Measurements from ENCODE around the gene SLC34A1.
A peak's percentile ranks its signal among the peaks of the same experiment; 100 is the strongest.
"Not testable (repeated sequence)": the region's sequence is repeated elsewhere in the genome, so short reads cannot be mapped to it uniquely, and the experiment has no call there.

SLC34A1 gene, protein sequence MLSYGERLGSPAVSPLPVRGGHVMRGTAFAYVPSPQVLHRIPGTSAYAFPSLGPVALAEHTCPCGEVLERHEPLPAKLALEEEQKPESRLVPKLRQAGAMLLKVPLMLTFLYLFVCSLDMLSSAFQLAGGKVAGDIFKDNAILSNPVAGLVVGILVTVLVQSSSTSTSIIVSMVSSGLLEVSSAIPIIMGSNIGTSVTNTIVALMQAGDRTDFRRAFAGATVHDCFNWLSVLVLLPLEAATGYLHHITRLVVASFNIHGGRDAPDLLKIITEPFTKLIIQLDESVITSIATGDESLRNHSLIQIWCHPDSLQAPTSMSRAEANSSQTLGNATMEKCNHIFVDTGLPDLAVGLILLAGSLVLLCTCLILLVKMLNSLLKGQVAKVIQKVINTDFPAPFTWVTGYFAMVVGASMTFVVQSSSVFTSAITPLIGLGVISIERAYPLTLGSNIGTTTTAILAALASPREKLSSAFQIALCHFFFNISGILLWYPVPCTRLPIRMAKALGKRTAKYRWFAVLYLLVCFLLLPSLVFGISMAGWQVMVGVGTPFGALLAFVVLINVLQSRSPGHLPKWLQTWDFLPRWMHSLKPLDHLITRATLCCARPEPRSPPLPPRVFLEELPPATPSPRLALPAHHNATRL
- 0.04 to 0.96 (median 0.05) reads per million in 3 experiments for total RNA-seq

DNA sequence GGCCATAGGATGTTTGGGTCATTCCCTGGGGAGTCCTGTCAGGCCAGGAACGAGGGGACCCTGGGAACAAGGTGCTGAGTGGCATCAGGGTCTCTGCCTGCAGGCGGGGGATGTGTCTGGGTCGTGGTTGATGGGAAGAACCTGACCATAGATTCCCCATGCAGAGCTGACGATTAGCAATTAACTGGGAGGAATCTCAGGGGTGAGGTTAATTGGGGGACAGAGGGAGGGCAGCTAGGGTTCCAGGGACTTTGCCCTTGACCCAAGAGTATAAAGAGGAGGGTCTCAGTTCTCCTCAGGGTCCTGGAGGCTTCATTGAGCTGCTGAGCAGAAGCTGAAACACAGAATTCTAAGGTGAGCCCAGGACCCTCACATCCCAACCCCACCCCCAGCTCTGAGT lies at the start of gene SLC34A1:
TSS of gene SLC34A1 (plus strand) at position 301 of the 400 bp plus-strand sequence. CDS start 1,308 bp downstream, outside the sequence.
- no peak for DNase-seq

DNA sequence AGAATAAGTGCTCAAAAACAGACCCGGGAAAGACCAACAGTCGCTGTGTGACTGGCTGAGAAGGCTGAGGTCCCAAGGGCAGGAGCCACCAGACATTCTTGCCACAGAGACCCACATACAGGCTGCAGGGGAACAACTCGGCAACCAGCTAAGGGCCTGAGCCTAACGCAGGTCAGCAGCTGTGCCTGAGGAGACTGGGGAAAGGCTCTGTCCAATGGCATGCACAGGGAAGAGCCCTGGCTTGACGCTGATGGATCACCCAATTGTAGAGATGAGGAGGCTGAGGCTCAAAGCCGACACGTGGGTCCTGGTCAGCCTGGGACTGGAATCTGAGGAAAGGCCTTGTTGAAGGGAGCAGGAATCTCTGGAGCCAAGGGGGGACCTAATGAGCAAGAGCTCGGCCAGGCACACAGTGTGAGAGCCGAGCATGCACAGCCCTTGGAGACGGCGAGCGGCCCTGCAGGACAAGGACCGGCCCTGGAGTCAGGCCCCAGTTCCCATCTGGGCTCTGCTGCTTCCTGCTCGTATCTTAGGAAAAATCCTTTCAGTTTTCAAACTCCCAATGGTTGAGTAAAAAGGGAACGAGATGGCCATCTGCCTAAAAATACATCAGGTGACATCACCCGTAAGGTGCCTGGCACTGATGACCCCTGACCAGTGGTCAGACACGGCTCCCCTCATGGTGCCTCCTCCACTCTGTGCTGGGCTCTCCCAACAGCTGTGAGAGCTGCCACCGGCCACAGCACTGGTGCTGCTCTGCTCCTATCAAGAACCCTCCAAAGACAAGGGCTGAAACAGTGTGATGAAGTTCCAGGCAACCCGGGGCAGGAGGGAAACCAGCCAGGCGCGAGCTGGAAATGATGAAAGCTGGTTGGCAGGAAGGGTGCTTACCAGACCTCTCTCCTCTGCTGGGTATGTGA lies 49.2 kb upstream of the SLC34A1 start:
- DNase-seq: no peak

DNA sequence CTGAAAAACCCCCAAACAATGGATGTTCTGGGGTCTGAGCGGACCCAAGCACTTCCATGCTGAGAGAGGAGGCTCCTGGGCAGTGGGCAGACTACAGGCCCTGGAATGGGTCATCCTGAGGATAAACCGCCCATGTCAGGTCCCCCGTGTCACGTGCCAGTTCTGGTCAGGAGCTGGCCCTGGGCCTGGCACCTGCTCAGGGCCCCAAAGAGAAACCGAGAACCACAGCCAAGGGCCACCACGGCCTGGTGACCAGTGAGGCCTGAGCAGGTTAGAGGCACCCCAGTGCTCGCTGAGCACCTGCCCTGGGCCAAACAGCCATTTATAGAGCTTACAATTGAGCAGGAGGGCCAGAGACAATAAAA lies 48.6 kb upstream of the SLC34A1 start:
- no peak for DNase-seq

DNA sequence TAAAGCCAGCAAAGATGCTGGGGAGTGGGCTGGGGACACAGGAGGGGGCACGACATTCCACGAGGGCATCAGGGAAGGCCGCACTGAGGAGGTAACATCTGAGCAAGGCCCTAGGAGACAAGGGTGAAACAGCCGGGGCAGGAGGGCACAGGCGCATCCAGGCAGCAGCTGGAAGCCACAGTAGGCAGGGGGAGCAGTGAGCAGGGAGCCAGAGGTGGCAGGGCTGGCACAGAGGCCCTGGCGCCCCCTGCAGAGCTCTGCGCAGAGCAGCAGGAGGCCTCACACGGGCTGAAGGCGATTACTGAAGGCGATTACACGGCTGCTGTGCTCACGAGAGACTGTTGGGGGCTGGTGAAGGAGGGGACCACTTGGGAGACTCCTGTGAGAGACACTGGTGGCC lies 48.1 kb upstream of the SLC34A1 start:
- DNase-seq: no peak

DNA sequence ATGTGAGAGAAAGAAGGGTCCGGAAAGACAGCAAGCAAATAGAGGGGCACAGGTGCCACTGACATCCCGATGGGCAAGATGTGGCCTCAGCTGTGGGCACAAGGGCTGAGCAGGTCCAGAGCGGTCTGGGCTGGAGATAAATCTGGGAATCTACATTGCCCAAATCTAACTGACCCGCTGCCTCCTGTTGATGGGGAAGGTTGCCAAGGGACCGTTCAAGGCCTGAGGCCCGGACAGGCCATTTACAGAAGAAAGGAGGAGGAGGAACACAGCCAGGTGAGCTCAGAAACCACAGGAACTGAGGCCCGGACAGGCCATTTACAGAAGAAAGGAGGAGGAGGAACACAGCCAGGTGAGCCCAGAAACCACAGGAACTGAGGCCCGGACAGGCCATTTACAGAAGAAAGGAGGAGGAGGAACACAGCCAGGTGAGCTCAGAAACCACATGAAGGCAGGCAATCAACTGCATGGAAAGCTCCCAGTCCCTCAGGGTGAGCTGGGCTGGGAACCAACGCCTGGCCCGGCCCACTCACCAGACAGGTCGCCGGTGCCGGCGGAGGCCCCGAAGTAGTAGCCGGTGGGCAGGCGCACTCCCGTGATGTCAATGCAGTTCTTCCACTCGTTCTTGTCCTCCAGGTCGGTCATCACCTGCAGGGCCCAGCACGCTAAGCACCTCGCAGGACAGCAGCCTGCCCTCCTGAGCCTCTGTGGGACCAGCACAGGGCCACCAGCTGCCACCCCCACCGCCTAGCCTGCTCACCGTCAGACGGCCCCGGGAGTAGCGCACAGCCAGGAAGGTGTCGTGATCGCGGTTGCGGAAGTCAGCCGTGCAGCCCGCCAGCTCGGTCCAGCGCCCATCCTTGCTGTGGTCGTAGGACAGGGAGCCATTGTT lies 47.4 kb upstream of the SLC34A1 start:
- DNase-seq: no peak

DNA sequence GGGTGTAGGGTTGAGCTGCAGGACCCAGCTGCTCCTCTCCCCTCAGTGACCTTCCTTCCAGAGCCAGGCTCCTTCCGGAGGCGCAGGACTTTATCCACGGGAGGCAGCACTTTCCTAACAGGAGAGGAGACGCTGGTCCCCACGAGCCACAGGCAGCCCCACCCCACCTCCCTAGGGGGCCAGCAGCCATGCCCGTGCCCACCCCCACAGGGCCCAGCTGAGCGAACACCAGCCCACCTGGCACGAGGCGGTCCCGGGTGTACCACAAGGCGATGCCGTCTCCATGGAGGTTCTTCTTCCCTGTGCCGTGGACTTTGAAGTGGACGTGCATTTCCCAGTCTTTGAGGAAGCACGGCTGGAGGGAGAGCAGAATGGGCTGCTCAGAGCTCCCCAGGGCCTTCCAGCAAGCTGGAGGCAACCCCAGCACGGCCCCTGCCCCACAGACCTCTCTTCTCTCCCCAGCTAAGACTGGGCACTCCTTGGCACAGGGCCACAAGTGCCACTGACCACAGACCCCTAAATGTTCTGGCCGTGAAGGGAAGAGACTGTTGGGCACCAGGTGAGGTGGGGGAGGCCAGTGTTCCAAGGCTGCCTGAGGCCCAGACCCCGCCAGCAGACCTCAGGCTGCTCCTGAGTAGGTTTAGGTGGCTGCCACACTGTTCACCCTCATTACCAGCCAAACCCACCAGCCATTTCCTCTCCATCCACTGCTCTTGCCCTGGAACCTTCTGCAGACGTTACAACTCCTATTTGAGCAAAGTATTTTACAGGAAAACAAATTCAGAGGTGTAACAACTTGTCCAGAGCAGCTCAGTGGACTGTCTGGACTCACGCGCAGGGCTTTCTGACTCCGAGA lies 45.8 kb upstream of the SLC34A1 start:
- DNase-seq: no peak

DNA sequence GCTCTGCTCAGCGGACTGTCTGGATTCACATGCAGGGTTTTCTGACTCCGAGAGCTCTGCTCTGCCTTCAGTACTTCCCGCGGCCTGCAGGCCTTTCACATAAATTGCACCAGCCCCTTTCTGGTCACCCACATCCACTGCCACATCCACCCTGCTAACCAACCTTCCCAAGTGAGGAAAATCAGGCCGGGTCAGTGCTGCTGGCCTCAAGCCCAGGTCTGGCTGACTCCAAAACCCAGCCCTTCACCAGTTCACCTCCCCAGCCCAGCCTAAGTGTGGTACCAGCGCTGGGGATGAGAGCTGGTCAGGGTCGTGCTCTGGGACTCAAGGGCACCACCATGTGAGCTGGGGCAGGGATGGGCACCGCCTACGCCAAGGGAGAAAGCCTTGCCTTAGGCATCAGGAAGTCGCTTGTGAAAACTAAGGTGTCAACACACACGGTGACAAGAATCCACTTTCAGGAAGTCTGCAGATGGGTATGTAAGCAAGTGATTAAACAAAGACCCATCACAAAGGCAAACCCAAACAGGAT lies 45.1 kb upstream of the SLC34A1 start:
- DNase-seq: no peak

DNA sequence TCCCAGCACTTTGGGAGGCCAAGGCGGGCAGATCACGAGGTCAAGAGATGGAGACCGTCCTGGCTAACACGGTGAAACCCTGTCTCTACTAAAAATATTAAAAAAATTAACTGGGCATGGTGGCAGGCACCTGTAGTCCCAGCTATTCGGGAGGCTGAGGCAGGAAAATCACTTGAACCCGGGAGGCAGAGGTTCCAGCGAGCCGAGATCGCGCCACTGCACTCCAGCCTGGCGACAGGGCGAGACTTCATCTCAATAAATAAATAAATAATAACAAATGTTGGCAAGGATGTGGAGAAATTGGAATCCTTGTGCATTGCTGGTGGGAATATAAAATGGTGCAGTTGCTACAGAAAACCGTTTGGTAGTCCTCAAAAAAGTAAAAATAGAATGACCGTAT lies 41.2 kb upstream of the SLC34A1 start:
- not testable (repeated sequence) for DNase-seq

DNA sequence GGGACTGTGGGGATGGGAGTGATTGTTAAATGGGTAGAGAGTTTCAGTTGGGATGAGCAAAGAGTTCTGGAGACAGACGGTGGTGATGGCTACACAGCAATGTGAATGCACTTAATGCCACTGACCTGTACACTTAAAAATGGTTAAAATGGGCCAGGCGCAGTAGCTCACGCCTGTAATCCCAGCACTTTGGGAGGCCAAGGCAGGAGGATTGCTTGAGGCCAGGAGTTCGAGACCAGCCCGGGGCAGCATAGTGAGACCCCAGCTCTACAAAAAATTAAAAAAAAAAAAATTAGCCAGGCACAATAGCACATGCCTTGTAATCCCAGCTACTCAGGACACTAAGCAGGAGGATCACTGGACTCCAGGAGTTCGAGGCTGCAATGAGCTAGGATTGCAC lies 40.5 kb upstream of the SLC34A1 start:
- no peak for DNase-seq

DNA sequence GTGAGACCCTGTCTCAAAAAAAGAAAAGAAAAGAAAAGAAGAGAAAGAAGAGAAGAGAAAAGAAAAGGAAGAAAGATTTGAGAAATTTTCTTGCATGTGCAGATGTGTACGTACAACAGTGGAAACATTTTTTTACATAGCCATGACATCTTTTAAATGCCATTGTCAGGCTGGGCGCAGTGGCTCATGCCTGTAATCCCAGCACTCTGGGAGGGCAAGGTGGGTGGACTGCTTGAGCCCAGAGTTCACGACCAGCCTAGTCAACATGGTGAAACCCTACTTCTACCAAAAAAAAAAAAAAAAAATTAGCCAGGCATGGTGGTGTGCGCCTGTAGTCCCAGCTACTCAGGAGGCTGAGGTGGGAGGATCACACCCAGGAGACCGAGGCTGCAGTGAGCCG lies 39.3 kb upstream of the SLC34A1 start:
- no peak for DNase-seq

DNA sequence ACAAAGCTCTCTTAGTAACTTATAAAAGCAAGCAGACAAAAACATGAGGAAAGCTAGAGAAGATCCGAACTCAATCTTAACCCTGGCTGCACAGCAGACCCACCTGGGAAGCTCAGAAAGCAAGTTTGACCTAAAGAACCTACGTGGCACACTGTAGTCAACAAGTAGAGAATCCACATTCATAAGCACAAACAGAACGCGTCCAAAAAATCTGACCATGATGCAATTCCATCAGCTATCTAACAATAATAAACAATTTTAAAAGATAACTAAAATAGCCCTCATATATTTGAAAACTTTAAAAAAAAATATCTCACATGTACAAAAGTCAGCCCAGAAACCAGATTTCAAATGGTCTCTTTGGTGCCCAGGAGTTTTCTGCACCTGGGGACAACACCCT lies 37.4 kb upstream of the SLC34A1 start:
- no peak for DNase-seq

DNA sequence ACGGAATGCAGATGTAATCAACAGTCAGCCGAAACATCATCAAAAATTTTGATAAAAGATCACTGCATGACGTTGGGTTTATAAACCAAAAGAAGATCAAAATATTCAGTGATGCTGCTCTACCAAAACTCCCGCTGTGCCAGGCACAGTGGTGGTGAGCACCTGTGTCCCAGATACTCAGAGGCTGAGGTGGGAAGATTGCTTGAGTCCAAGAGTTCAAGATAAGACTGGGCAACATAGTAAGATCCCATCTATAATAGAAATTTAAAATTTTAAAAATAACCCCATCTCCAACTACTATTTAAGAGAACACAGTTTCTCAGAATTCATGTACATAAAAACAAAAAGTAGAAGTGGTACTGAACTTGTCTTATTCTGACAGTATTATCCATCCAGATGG lies 36.5 kb upstream of the SLC34A1 start:
- no peak for DNase-seq

DNA sequence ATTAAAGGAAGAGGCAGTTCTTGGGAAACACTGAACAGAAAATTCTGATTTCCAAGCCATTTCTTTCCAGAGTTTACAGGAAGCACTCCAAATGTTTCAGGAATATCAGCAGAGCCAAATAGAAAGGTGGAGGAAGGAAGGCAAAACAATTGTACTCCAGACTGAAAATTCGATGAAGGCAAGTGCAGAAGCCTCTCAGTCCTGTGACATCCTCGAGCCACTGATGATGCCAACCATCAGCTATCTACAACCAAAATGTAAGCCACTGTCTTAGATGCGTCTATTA lies 34.9 kb upstream of the SLC34A1 start:
- DNase-seq: no peak

DNA sequence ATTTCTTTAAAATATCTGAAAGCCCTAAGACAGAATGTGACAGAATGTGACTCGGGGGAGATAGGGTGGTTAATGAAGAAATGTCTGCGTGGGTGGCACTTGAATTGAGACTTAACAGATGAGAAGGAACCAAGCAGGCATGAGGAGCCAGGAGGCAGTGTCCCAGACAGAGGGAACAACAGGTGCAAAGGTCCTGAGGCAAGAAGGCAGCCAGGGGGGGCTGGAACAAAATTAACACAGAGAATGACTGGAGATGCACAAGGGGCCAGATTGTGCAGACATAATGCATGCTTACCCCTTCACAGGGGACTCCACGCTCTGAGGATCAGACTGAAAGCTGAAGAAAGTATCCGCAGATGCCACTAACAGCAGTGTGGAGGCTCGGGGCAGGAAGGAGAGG lies 34.5 kb upstream of the SLC34A1 start:
- DNase-seq: no peak

DNA sequence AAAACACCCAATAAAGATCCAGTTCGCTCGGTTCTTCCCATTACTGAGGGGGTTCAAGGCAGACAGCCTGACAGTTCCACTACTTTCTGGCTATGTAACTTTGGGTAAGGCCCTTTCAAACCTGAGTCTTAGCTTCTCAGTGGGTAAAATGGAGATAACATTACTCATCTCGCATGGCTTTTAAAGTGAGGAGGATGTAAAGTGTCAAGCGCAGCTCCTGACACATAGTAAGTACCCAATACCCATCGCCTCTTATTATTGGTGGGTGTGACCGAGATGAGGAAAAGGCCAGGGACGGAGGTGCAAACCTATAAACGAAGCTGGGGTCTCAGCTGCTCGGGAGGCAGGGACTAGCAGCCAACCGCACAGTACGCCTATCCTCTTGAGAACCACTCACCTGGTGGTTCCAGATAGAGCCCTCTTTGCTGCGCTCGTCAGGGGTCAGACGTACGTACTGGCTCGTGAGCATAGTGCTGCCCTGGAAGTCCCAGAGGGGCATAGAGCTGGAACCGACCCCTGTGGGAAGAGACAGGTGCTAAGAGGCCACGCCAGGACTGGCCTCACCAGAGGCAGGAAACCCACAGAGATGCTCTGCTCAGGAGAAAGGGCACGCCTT lies 33.4 kb upstream of the SLC34A1 start:
- no peak for DNase-seq

DNA sequence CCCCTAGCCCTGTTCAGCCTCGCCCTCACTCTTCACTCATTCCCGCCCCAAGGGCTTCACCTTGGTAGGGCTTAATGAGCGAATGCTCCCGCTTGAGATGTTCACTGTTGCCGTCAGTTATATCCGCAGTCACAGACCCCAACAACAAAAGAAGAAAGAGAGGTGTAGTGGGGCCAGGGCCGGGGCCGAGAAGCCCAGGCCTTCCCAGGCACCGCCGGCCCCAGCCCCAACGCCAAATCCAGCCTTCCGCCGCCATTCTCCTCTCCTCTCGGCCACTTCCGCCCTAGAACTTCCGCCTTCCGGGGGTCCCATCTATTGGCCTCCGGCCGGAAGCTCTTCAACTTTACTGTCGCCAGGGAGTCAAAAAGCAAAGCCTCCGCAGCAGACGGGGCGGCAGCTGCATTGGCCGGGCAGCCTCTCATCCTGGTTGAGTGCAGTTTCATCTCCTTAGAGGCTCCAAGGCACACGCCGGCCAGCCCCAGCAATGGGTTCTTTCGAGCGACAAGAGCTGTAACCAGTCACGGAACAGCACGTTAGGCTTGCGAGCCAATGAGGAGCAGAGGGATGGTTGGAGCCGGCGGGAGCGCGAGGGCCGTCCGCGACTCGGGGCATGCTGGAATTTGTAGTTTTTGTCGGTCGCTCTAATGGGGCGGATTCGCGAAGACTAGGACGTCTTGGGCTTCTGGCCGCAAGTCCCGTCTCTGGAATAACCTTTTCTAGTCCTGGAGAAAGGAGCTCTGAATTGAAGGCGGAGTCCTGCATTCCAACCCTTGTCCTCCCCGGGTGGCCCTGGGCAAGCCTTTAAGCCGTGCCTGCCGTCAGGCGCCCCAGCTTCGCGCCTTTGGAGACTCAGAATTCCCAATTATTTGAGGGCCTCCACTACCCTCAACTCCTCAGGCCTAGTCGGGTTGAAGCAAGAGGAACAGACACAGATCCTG lies 32.6 kb upstream of the SLC34A1 start, which contains the start of gene LMAN2:
TSS of gene LMAN2 (minus strand) at position 277 of the 938 bp plus-strand sequence. CDS start at position 256, 21 bp downstream.
- peak; percentile 93 for DNase-seq

DNA sequence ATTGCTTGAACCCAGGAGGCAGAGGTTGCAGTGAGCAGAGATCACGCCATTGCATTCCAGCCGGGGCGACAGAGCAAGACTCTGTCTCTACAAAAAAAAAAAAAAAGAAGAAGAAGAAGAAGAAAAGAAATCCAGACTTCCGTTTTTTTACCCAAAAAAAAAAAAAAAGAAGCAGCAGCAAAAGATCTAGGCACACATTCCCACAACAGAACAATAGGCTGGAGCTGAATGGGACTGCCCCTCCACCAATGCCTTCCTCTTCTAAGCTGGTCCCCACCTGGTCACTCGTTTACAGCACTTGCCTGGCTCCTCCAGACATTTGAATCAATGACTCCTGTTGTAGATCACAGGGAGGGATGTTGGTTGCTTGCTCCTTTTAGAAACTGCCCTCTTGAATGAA lies 31.1 kb upstream of the SLC34A1 start:
- DNase-seq: no peak

DNA sequence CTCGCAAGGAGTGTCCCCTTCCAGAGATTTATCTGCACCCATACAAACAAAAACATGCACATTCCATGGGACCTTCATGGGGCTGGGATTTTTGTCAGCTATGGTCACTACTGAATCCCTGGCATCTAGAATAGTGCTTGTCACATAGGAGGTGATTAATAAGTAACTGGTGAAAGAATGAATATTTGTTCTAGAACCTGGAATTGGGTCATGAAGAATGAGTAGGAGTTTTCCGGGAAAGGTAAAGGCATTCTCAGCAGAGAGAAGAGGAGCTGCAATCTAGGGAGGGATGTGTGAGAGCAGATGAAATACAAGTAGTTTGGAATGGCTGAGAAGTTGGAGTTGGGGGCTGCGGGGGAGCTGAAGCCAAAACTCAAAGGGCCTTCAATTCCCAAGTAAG lies 30.0 kb upstream of the SLC34A1 start:
- DNase-seq: no peak

DNA sequence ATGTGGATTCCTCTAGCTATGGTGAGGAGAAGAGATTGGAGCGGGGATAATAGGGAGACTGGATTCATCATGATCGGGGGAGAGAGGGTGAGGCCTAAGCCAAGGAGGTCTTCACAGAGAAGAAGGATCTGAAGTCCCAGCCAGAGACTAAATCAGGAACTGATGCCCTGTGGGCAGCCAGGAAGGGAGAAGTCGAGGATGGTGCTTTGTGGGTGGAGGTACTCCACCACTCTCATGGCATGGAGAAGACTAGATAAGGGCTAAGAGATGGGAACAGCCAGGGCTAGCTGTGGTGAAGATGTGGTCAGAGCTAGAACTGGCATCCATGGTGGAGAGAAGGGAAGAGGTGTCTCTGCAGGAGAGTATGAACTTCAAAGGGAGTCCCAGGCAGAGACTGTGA lies 29.5 kb upstream of the SLC34A1 start:
- DNase-seq: no peak
